ENCODE measurements around the gene C2orf15.
"Not testable (repeated sequence)": the region's sequence is repeated elsewhere in the genome, so short reads cannot be mapped to it uniquely, and the experiment has no call there.

Gene C2orf15

GRCh38 chr2:99111945-99112344, 29.6 kb upstream of the C2orf15 start:
- no peak for DNase-seq (ENCODE audit: extremely low read depth, low read depth)
- TF ChIP-seq, protein P1, sequence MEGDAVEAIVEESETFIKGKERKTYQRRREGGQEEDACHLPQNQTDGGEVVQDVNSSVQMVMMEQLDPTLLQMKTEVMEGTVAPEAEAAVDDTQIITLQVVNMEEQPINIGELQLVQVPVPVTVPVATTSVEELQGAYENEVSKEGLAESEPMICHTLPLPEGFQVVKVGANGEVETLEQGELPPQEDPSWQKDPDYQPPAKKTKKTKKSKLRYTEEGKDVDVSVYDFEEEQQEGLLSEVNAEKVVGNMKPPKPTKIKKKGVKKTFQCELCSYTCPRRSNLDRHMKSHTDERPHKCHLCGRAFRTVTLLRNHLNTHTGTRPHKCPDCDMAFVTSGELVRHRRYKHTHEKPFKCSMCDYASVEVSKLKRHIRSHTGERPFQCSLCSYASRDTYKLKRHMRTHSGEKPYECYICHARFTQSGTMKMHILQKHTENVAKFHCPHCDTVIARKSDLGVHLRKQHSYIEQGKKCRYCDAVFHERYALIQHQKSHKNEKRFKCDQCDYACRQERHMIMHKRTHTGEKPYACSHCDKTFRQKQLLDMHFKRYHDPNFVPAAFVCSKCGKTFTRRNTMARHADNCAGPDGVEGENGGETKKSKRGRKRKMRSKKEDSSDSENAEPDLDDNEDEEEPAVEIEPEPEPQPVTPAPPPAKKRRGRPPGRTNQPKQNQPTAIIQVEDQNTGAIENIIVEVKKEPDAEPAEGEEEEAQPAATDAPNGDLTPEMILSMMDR (IDR thresholded peaks at IDR 0.05; ENCODE audit: low read depth, low read length, missing control alignments) = no peak
- H3K4me3 ChIP-seq (replicated peaks; ENCODE audit: low read depth, low read length) = no peak overlapping the region

GRCh38 chr2:99112617-99113016, 28.9 kb upstream of the C2orf15 start:
- TF ChIP-seq, protein P1 (IDR thresholded peaks at IDR 0.05; ENCODE audit: low read depth, low read length, missing control alignments) = no peak
- no peak overlapping the region for H3K4me3 ChIP-seq (replicated peaks; ENCODE audit: low read depth, low read length)
- no peak for DNase-seq (ENCODE audit: extremely low read depth, low read depth)

- TF ChIP-seq, protein P1 (IDR thresholded peaks at IDR 0.05; ENCODE audit: low read depth, low read length, missing control alignments) = no peak
- H3K4me3 ChIP-seq (replicated peaks; ENCODE audit: low read depth, low read length) = no peak overlapping the region
- DNase-seq (ENCODE audit: extremely low read depth, low read depth) = no peak
These were observed 13.5 kb upstream of the C2orf15 start for GRCh38 chr2:99127981-99128380.

GRCh38 chr2:99135044-99135556, 6.4 kb upstream of the C2orf15 start:
- H3K4me3 ChIP-seq (replicated peaks; ENCODE audit: low read depth, low read length); DNase-seq (ENCODE audit: extremely low read depth, low read depth): not testable (repeated sequence)

DNA sequence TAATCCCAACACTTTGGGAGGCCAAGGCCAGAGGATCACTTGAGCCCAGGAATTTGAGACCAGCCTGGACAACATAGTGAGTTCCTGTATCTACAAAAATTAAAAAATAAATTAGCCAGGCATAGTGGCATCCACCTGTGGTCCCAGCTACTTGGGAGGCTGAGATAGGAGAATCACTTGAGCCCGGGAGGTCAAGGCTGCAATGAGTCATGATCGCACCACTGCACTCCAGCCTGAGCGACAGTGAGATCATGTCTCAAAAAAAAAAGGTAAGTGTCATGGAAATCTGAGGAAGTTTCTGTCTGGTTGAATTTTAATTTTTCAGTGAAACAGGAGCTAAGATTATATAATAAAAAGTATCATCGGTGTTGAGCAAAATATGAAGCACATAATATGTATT, 2.5 kb upstream of the C2orf15 start:
- DNase-seq (ENCODE audit: extremely low read depth, low read depth) = no peak
- TF ChIP-seq, protein P1 (IDR thresholded peaks at IDR 0.05; ENCODE audit: low read depth, low read length, missing control alignments) = no peak

DNA sequence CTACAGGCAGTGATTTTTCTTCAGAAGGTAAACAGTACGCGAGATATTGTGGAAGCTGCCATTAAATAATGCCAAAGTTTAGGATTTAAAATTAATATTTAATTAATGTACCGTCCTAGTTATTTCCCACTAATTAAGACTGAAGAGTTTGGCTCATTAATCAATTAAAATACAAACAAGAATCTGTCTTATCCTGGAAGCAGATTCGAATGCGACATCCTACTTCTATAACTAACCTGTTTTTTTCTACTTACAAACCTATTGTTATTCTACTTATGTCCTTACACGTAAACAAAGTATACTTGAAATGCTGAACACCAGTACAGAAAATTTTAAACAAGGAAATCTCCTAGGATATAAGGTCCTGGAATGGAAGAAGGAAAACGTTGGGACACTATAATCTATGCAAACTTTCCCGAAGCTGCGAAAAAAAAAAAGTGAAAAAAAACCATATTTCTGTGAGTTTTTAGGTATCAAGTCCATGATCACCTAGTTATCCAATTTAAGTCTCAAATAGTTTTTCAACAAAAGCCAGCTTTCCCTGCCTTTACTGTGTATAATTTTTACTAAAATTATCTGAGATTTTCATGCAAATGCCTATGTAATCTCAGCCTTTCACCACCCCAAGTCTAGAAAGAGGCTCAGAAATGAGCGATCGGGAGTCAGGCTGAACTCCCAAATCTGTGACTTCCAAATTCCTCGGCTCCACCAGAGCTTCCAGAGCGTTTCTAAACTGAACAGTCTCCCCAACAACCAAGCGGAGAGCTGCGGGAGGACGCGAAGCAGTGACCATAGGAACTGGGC, 1.2 kb upstream of the C2orf15 start:
- TF ChIP-seq, protein P1 (IDR thresholded peaks at IDR 0.05; ENCODE audit: low read depth, low read length, missing control alignments) = no peak
- DNase-seq (ENCODE audit: extremely low read depth, low read depth) = no peak
- peak overlapping the region; percentile 73 for H3K4me3 ChIP-seq (replicated peaks; ENCODE audit: low read depth, low read length)

More for the DNA sequence above, 2.5 kb upstream of the C2orf15 start:
- H3K4me3 ChIP-seq (replicated peaks; ENCODE audit: low read depth, low read length) = no peak overlapping the region

DNA sequence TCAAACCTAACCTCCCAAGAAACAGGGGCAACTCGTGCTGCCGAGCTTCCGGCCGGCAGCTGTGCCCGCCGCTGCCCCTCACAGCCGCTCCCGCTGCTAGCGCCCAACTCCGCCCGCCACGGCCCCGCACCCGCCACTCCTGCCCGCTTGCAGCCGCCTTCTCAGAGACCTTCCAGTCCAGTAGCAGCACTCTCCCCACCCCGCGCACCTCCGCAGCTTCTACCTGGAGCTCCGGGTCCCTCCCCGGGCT, 722 bp upstream of the C2orf15 start:
- DNase-seq (ENCODE audit: extremely low read depth, low read depth) = no peak
- TF ChIP-seq, protein P1 (IDR thresholded peaks at IDR 0.05; ENCODE audit: low read depth, low read length, missing control alignments) = no peak

More for the DNA sequence above, 722 bp upstream of the C2orf15 start:
- H3K4me3 ChIP-seq (replicated peaks; ENCODE audit: low read depth, low read length) = peak overlapping the region; percentile 73
